ENCODE results near the gene RCL1.
"Not testable (repeated sequence)": the region's sequence is repeated elsewhere in the genome, so short reads cannot be mapped to it uniquely, and the experiment has no call there.

Gene RCL1

GRCh38 chr9:4792572-4793458, at the start of gene RCL1:
Gene RCL1, plus strand, starts transcription at chr9:4792944. Its CDS starts 148 bp downstream, at chr9:4793092.
- DNase-seq: peak; percentile 95

DNA sequence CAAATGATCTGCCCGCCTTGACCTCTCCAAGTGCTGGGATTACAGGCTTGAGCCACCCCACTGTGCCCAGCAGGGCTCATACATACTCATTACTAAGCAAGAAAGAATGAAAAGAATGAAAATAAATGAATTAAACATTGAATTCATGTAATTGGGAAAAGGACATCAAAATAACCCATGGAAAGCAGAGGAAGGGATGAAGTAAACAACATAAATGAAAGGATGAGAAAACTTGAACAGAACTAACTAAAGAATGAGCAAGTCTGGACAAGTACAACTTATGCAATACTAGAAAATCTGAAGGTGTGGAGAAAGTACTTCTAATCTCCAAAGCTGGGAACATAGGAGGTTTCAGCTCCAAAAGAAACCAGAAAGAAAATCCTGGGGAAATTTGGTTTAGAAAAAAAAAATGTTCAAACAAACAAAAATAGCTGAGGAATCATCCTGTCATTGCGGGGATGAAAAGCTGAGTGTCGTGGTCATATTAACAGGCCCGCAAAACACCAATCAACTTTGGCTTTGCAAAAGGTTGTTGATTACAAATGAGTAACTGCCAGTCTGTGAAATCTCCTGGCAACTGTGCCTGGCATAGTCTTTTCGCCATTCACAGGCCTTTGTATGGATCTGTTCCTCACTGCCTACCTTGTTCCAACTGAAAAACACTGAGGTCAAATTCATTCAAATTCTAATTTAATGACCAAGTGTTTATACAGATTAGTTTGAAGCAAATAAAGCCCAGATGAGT, 49.4 kb upstream of the RCL1 start:
- DNase-seq: no peak

DNA sequence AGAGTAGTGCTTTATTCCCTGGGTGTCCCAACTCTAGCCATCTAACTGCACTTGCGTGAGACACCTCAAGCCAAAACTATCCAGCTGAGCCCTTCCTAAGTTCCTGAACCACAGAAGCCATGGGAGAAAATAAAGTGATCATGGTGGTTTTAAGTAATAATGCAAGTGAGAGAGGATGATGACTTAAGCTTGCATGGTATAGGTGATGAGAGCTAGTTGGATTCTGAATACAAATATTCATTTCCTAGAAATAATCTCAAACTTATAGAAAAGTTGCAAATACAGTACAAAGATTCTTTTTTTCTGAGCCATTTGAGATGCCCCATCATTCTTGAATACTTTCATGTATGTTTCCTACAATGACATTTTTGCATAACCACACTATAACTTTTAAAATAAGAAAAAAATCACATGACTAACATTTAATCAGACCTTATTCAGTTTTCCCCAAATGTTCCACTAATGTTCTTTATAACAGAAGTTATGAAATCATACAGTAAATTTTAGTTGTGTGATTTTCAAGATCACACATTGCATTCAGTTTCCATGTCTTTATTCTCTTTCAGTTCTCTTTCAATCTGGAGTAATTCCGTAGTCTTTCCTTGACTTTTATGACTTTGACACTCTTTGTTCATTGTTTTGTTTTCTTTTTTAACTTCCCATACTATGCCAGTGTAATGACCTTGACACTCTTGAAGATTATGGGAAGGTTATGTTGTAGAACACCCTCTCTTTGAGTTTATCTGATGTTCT, 46.3 kb upstream of the RCL1 start:
- no peak for DNase-seq

DNA sequence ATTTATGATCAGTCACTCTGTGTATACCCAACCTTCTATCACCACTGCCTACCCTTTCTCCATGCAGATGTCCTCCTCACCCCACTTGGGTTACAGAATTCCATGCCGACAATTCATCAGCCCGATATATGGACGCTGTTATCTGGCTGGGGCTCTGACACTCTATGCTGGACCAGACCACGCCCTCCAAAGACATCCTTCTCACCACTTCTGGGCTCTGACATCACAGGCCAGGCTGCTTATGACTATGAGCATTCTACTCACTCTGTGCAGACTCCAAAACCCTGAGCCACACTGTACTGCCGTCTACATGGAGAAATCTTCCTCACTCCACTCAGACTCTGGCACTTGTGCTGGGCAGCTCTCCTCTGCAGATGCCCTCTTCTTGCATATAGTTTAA, 44.1 kb upstream of the RCL1 start:
- no peak for DNase-seq

GRCh38 chr9:4750023-4750673, 42.6 kb upstream of the RCL1 start:
- DNase-seq: no peak

DNA sequence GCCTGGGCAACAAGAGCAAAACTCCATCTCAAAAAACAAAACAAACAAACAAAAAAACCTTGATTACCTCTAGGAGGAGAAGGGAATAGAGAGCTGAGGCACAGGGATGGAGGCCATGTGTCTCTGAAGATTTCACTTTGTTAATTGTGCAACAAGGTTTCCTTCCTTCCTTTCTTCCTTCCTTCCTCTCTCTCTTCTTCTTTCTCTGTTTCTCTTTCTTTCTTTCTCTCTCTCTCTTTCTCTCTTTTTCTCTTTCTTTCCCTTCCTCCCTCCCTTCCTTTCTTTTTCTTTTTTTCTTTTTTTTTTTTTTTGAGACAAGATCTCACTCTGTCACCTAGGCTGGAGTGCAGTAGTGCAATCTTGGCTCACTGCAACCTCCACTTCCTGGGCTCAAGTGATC, 38.2 kb upstream of the RCL1 start:
- not testable (repeated sequence) for DNase-seq

- no peak for DNase-seq
These were observed 37.6 kb upstream of the RCL1 start for GRCh38 chr9:4755026-4755609.

- DNase-seq: no peak
These were observed 36.3 kb upstream of the RCL1 start for GRCh38 chr9:4756420-4756819.

GRCh38 chr9:4760122-4760521, 32.6 kb upstream of the RCL1 start:
- peak; percentile 38 for DNase-seq

DNA sequence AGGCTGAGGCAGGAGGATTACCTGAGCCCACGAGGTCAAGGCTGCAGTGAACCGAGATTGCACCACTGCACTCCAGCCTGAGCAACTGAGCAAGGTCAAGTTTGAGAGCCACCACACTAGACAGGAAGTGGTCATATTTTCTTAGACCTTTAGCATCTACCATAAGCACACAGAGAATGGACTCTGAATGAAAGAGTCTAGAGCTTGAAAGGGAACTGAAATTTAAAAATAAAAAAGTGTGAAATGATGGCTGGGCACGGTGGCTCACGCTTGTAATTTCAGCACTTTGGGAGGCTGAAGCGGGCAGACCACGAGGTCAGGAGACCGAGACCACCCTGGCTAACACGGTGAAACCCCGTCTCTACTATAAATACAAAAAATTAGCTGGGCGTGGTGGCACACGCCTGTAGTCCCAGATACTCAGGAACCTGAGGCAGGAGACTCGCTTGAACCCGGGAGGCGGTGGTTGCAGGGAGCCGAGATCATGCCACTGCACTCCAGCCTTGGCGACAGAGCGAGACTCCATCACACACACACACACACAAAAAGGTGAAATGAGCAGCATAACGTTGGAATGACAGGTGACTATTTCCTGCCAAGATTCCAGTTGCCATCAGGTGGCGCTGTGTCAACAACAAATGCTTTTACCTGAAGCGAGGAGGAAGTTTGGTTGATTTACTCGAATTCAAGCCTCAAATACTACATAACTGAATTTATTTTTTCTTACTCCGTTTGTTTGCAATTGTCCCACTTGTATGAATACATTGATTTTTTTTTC, 30.4 kb upstream of the RCL1 start:
- peak; percentile 74 for DNase-seq

DNA sequence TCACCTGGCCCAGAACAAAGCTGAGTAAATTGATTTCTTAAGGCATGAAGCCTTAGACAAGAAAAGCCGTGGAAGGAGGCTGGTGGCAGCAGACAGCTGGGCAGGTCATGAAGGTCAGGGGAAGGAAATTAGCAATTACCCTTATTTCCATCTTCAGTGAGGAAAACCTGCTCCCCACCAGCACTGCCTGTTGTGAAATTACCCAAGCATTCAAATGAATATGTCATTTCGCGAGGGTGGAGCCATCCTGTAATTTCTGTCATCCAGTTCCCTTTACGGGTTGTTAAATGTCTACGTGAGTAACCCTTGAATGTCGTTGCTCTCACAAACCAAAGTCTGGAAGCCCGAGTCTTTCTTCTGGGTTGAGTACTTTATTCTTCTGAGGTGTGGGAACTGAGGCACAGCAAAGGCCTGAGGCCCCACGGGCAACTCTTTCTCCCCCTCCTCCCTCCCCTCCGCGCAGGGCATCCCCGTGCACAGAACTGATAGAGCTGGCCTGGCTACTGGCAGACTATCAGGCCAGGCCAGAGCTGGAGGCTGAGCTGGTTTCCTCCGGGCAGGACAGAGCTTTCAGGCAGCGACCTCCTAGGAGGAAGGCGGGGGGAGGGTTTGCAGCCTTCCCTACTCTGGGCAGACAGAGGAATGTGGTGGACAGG, 29.7 kb upstream of the RCL1 start:
- DNase-seq: peak; percentile 42

- DNase-seq: no peak
These were observed 28.7 kb upstream of the RCL1 start for GRCh38 chr9:4764033-4764432.

DNA sequence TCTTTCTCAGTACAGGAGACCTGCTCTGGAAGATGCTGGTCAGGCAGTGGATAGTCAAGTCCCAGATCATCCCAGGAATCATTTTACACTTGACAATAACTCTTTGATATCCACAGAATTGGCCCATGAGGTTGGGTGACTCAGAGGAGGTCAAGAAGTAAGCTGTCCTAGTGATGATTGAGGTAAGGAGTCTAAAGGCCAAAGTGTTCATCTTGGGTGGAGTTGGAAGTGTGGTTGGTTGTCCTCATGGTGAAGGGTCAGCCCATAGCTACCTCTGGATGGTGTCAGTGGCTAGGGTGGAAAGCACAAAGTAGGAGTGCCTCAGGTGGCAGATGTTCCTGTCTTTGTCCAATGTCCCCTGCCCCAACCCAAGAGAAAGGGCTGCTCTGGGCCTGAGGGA, 24.1 kb upstream of the RCL1 start:
- no peak for DNase-seq

- DNase-seq: no peak
These were observed 23.2 kb upstream of the RCL1 start for GRCh38 chr9:4769321-4770080.

DNA sequence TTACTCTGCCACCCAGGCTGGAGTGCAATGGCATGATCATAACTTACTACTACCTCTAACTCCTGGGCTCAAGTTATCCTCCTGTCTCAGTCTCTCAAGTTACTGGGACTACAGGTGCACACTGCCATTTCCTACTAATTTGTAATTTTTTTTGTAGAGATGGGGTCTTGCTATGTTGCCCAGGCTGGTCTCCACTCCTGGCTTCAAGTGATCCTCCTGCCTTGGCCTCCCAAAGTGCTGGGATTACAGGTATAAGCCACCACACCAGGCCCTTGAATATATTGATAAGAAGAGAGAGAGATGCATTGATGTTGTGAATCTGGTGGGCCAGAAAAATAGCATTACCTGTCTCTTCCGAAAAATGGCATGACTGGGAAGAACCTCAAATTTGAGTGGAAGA, 21.0 kb upstream of the RCL1 start:
- DNase-seq: no peak

DNA sequence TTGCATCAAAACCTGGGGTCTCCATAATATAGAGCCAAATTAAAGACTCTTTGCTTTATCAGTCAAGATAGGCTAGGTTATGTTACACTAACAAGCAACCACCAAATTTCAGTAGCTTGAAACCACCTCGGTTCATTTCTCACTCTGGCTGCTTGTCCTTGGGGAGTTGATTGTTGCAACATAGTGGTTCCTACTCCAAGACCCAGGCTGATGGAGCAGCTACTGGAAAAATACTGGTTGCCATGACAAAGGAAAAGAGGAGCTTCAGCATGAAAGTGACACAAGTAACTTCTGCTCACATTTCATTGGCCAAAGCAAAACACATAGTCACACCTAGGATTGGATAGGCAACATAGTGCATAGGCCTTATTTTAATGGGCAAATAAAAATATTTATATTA, 18.5 kb upstream of the RCL1 start:
- DNase-seq: no peak

- DNase-seq: not testable (repeated sequence)
These were observed 17.8 kb upstream of the RCL1 start for GRCh38 chr9:4774958-4775357.

- DNase-seq: no peak
These were observed 12.1 kb upstream of the RCL1 start for GRCh38 chr9:4780651-4781050.

GRCh38 chr9:4781408-4781807, 11.3 kb upstream of the RCL1 start:
- DNase-seq: no peak

- DNase-seq: not testable (repeated sequence)
These were observed 9.6 kb upstream of the RCL1 start for GRCh38 chr9:4783191-4783590.

All from CD4-positive, alpha-beta T cell treated with Interleukin-15 for 1 hour (primary cell).